Measurements from ENCODE around the gene CARTPT. TPM values are rescaled to one million over a fixed set of nuclear protein-coding genes. Genes with fewer than 3 reads are reported as not detected.

The CARTPT gene
- total RNA-seq, 2 donors from 2014 or later = not detected

DNA sequence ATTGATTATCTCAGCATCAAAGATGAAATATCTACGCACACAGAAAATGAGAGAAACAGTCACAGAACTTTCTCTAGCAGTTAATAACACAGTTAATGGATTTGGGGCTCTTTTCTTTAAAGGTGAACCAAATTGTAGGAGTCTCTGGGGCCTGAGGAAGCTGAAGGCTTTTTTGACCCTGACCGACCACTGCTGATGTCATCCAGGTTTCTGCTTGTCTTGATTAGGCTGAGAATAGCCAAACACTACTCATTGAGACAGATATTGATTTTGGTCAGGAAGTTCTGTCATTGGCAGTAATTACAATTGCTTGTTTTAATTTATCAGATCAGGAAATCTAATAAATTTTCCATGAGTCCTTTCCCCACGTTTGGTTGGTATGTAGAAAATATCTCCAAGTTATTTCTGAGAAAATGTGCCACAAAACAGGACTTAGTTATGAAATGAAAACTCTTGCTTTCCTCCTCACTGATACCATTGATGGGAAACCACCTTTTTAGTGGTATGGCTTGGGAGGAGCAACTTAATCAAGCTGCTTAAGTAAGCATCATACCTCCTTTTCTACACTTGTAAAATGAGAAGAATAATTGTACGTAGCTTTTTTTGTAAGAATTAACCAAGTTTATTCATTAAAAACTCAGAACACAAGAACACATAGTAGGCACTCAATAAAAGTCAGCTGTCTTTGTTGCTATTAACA is 19.7 kb downstream of the CARTPT start:
- Histone ChIP-seq H3K36me3 (ENCODE audit: control insufficient read depth, insufficient read depth, low read length) (no peaks in the 10 kb centered on the region), H3K9me3 (ENCODE audit: control insufficient read depth, low read length) (no peaks in the 10 kb centered on the region), H3K4me3 (ENCODE audit: low read length) (no peak overlapping the region), H3K4me1 (ENCODE audit: control insufficient read depth, insufficient read depth, low read length) (no peaks in the 10 kb centered on the region), H3K27ac (ENCODE audit: low read depth, low read length) (no peak overlapping the region), H3K9ac (ENCODE audit: extremely low read depth, low read length, poor library complexity, severe bottlenecking) (no peak overlapping the region), H3K27me3 (ENCODE audit: control insufficient read depth, insufficient read depth, low read length, poor library complexity, severe bottlenecking) (no peaks in the 10 kb centered on the region)
- no peak for TF ChIP-seq CTCF (conservative IDR thresholded peaks at IDR 0.05)
- H3K27ac Mint-ChIP-seq = no peak overlapping the region
- H3K4me1 Mint-ChIP-seq = no peaks in the 10 kb centered on the region
- WGBS, 2 experiments (ENCODE audit: insufficient coverage in 1 of 2, insufficient read length in 1 of 2) = 80 to 90% methylated on average over 1 to 4 of the region's 4 CpGs
- H3K27me3 Mint-ChIP-seq (ENCODE audit: insufficient read depth) = peaks cover 3% of the 10 kb centered on the region
- DNase-seq = no peak
- H3K9me3 Mint-ChIP-seq = no peaks in the 10 kb centered on the region
- no peak overlapping the region for H3K4me3 Mint-ChIP-seq
- no peaks in the 10 kb centered on the region for H3K36me3 Mint-ChIP-seq (ENCODE audit: low read depth)

- Mint-ChIP-seq H3K27ac (no peak overlapping the region), H3K36me3 (ENCODE audit: low read depth) (no peaks in the 10 kb centered on the region), H3K4me1 (no peaks in the 10 kb centered on the region), H3K27me3 (ENCODE audit: insufficient read depth) (peaks cover 3% of the 10 kb centered on the region), H3K9me3 (no peaks in the 10 kb centered on the region), H3K4me3 (no peak overlapping the region)
- H3K9me3 ChIP-seq (ENCODE audit: control insufficient read depth, low read length) = no peaks in the 10 kb centered on the region
- no peaks in the 10 kb centered on the region for H3K27me3 ChIP-seq (ENCODE audit: control insufficient read depth, insufficient read depth, low read length, poor library complexity, severe bottlenecking)
- H3K27ac ChIP-seq (ENCODE audit: low read depth, low read length) = no peak overlapping the region
- TF ChIP-seq CTCF (conservative IDR thresholded peaks at IDR 0.05) = no peak
- WGBS, 2 experiments (ENCODE audit: insufficient coverage in 1 of 2, insufficient read length in 1 of 2) = 89 to 92% methylated on average over 6 to 7 of the region's 8 CpGs
- no peak overlapping the region for H3K4me3 ChIP-seq (ENCODE audit: low read length)
- H3K4me1 ChIP-seq (ENCODE audit: control insufficient read depth, insufficient read depth, low read length) = no peaks in the 10 kb centered on the region
- H3K9ac ChIP-seq (ENCODE audit: extremely low read depth, low read length, poor library complexity, severe bottlenecking) = no peak overlapping the region
- DNase-seq = no peak
- no peaks in the 10 kb centered on the region for H3K36me3 ChIP-seq (ENCODE audit: control insufficient read depth, insufficient read depth, low read length)
These were observed 21.1 kb downstream of the CARTPT start for GRCh38 chr5:71740015-71740753.

DNA sequence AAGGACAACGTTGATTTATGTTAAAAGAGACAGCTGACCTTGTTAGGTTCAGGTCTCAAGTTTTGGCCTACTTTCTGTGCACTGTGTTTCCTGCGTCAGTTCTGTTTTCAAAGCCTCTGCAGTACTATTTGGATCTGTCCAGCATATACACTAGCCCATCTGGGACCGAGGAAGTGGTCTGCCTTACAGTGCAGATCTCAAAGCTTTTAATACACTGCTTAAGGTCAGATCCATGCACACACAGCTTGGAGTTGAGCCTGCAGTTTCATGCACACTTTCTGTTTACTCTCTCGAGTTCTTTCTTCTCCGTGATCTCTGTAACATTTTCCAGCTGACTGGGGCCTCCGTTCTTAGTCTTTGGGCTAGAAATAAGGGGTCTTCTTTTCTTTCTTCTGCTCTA is 24.1 kb downstream of the CARTPT start:
- no peak for TF ChIP-seq CTCF (conservative IDR thresholded peaks at IDR 0.05)
- WGBS, 2 experiments (ENCODE audit: insufficient coverage in 1 of 2, insufficient read length in 1 of 2) = 86 to 91% methylated on average over 3 to 6 of the region's 6 CpGs
- H3K36me3 Mint-ChIP-seq (ENCODE audit: low read depth) = no peaks in the 10 kb centered on the region
- no peak overlapping the region for H3K27ac Mint-ChIP-seq
- H3K27me3 ChIP-seq (ENCODE audit: control insufficient read depth, insufficient read depth, low read length, poor library complexity, severe bottlenecking) = no peaks in the 10 kb centered on the region
- H3K4me3 ChIP-seq (ENCODE audit: low read length) = no peak overlapping the region
- H3K9me3 Mint-ChIP-seq = no peaks in the 10 kb centered on the region
- no peaks in the 10 kb centered on the region for H3K27me3 Mint-ChIP-seq (ENCODE audit: insufficient read depth)
- no peak for DNase-seq
- H3K36me3 ChIP-seq (ENCODE audit: control insufficient read depth, insufficient read depth, low read length) = no peaks in the 10 kb centered on the region
- no peak overlapping the region for H3K4me3 Mint-ChIP-seq
- no peaks in the 10 kb centered on the region for H3K4me1 Mint-ChIP-seq
- no peak overlapping the region for H3K9ac ChIP-seq (ENCODE audit: extremely low read depth, low read length, poor library complexity, severe bottlenecking)
- no peaks in the 10 kb centered on the region for H3K9me3 ChIP-seq (ENCODE audit: control insufficient read depth, low read length)
- H3K27ac ChIP-seq (ENCODE audit: low read depth, low read length) = no peak overlapping the region
- no peaks in the 10 kb centered on the region for H3K4me1 ChIP-seq (ENCODE audit: control insufficient read depth, insufficient read depth, low read length)

Measured in endodermal cell (in vitro differentiated cells).